Measurements from ENCODE around the gene HEXA. TPM values are rescaled to one million over a fixed set of nuclear protein-coding genes. Genes with fewer than 3 reads are reported as not detected.

Gene HEXA
- total RNA-seq, 4 donors from 2014 or later, result 29.4 to 51.5 (median 40.0) TPM

DNA sequence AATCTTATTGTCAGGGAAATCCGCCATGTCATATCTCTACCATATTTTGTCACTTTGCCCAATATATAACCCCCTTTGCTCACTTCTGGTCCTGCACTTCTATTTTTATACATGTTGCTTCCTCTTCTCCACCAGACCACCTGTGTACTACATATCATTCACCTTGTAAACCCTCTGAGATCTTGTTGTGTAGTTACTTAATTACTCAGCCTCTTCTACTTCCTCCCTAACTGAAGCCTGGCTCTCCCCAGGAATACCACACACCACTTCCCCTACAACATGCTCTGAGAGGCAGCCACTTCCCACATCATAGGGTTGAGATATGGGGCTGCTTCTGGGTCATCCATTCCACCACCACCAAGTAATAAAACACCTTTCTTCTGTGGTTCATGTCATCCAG, 10.0 kb downstream of the HEXA start:
- in situ Hi-C loops (cut with MboI; ENCODE audit: low sequenced_read_pairs in 4 of 4), result loop anchor here in 1 of 4 donors (10.0 kb wide), 1 partner anchor 109 kb away; the partner anchor contains the start of gene ARIH1
- no peak for ATAC-seq

GRCh38 chr15:72361176-72361575, 14.6 kb downstream of the HEXA start:
- no peaks in the 10 kb centered on the region for H3K9me3 ChIP-seq
- DNase-seq (no peak), ATAC-seq (no peak)
- H3K36me3 ChIP-seq, result peaks cover 0 to 2% of the 10 kb centered on the region in 2 donors
- intact Hi-C loops (cut with DNase I; ENCODE audit: low total_unique reads), result no loop called here
- in situ Hi-C loops (cut with MboI; ENCODE audit: low sequenced_read_pairs in 4 of 4), result loop anchor here in 1 of 4 donors (10.0 kb wide), 1 partner anchor 114 kb away; the partner anchor contains the start of gene ARIH1
- peaks cover 21 to 35% of the 10 kb centered on the region in 2 donors for H3K4me1 ChIP-seq
- H3K27ac ChIP-seq, result peak overlapping the region in 1 of 4 donors; percentile 84
- TF ChIP-seq CTCF (IDR thresholded peaks at IDR 0.05 in 4 of 5, conservative IDR thresholded peaks at IDR 0.05 in 1 of 5) (no peak), POLR2A (IDR thresholded peaks at IDR 0.05) (no peak)
- no peak overlapping the region for H3K4me3 ChIP-seq
- no peaks in the 10 kb centered on the region for H3K27me3 ChIP-seq

More for the DNA sequence above, 10.0 kb downstream of the HEXA start:
- H3K27ac ChIP-seq, result no peak overlapping the region
- DNase-seq, result no peak
- peaks cover 12 to 17% of the 10 kb centered on the region in 2 donors for H3K4me1 ChIP-seq
- H3K36me3 ChIP-seq, result peaks cover 0 to 6% of the 10 kb centered on the region in 2 donors
- H3K27me3 ChIP-seq, result no peaks in the 10 kb centered on the region
- TF ChIP-seq CTCF (IDR thresholded peaks at IDR 0.05 in 4 of 5, conservative IDR thresholded peaks at IDR 0.05 in 1 of 5) (no peak), POLR2A (IDR thresholded peaks at IDR 0.05) (no peak)
- H3K4me3 ChIP-seq, result no peak overlapping the region
- H3K9me3 ChIP-seq, result no peaks in the 10 kb centered on the region
- intact Hi-C loops (cut with DNase I; ENCODE audit: low total_unique reads), result no loop called here

DNA sequence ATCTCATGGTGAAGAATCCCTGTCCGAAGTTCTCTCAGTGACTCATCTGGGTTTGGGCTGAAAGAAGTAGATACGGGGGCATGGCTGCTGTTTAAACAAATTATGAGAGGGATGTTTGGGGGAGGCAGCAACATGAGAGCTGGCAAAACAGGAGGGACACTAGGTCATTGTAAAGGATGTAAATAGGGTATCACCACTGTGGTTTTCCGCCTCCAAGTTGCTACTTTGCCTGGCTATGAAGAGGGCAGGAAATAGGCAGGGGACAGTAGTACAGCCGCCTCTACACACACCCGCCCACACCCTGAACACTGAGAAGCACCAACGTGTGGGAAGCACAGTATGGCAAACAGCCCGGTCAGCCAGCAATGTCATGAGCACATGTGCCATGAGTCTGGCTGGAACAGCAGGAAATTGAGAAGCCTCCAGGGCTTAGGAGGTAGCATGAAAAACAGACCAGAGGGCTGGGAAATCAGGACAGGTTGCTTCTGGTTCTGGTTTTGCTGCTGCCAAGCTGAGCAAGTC, 17.1 kb downstream of the HEXA start:
- no peak for TF ChIP-seq CTCF (IDR thresholded peaks at IDR 0.05 in 4 of 5, conservative IDR thresholded peaks at IDR 0.05 in 1 of 5)
- no peak for TF ChIP-seq POLR2A (IDR thresholded peaks at IDR 0.05)
- peaks cover 21 to 35% of the 10 kb centered on the region in 2 donors for H3K4me1 ChIP-seq
- ATAC-seq, result peak; percentile 99
- no peaks in the 10 kb centered on the region for H3K9me3 ChIP-seq
- DNase-seq, result peak; percentile 82 to 88
- H3K27me3 ChIP-seq, result no peaks in the 10 kb centered on the region
- H3K4me3 ChIP-seq, result no peak overlapping the region
- intact Hi-C loops (cut with DNase I; ENCODE audit: low total_unique reads), result no loop called here
- H3K27ac ChIP-seq, result peak overlapping the region; percentile 75 to 84 (median 82)
- H3K36me3 ChIP-seq, result peaks cover 0 to 27% of the 10 kb centered on the region in 2 donors
- in situ Hi-C loops (cut with MboI; ENCODE audit: low sequenced_read_pairs in 4 of 4), result no loop called here

DNA sequence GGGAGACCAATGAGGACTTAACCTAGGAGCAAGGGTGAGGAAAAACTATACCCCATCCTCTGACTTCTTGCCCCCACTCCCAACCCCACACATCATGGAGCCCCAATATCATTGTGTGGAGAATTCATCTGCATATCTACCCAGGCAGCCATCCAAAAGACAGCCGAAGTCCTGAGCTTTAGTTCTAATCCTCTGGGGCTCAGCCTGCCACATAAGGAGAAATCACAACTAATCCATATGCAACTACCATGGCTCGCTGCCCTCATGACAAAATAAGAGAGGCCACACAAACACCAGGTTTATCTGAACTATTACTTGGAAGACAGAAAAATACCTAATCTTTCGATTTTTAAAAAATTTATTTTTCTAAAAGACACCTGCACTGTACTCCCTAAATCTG, 17.7 kb downstream of the HEXA start:
- TF ChIP-seq POLR2A (IDR thresholded peaks at IDR 0.05), result no peak
- no peak for TF ChIP-seq CTCF (IDR thresholded peaks at IDR 0.05 in 4 of 5, conservative IDR thresholded peaks at IDR 0.05 in 1 of 5)
- H3K4me1 ChIP-seq, result peaks cover 21 to 35% of the 10 kb centered on the region in 2 donors
- no peak overlapping the region for H3K4me3 ChIP-seq
- H3K36me3 ChIP-seq, result peaks cover 0 to 32% of the 10 kb centered on the region in 2 donors
- H3K27me3 ChIP-seq, result no peaks in the 10 kb centered on the region
- in situ Hi-C loops (cut with MboI; ENCODE audit: low sequenced_read_pairs in 4 of 4) (no loop called here), intact Hi-C loops (cut with DNase I; ENCODE audit: low total_unique reads) (no loop called here)
- no peak for ATAC-seq
- DNase-seq, result no peak
- H3K9me3 ChIP-seq, result no peaks in the 10 kb centered on the region
- H3K27ac ChIP-seq, result peak overlapping the region; percentile 75 to 84 (median 82)
